ENCODE measurements around the gene INSYN2A.

The INSYN2A gene

GRCh38 chr10:127157089-127157488, 39.3 kb downstream of the INSYN2A start:
- DNase-seq, result no peak
- intact Hi-C loops (cut with DNase I), result no loop called here

- intact Hi-C loops (cut with DNase I), result loop anchor here (5.0 kb wide), 1 partner anchor 37 kb away; no protein-coding TSS in a partner anchor
- DNase-seq, result no peak
Measured at GRCh38 chr10:127154831-127155620, 41.4 kb downstream of the INSYN2A start.

GRCh38 chr10:127153181-127153580, 43.2 kb downstream of the INSYN2A start:
- DNase-seq, result no peak
- intact Hi-C loops (cut with DNase I), result loop anchor here (5.0 kb wide), 1 partner anchor 39 kb away; no protein-coding TSS in a partner anchor

- intact Hi-C loops (cut with DNase I), result loop anchor here (5.0 kb wide), 1 partner anchor 40 kb away; no protein-coding TSS in a partner anchor
- peak in 2 of 10 donors; percentile 20 to 77 for DNase-seq
Measured at GRCh38 chr10:127151981-127152699, 44.3 kb downstream of the INSYN2A start.

GRCh38 chr10:127151541-127151940, 44.9 kb downstream of the INSYN2A start:
- DNase-seq, result no peak
- intact Hi-C loops (cut with DNase I), result loop anchor here (5.0 kb wide), 1 partner anchor 41 kb away; no protein-coding TSS in a partner anchor

GRCh38 chr10:127150136-127150535, 46.3 kb downstream of the INSYN2A start:
- intact Hi-C loops (cut with DNase I), result loop anchor here (5.0 kb wide), 1 partner anchor 42 kb away; no protein-coding TSS in a partner anchor
- no peak for DNase-seq

- intact Hi-C loops (cut with DNase I), result loop anchor here (5.0 kb wide), 1 partner anchor 43 kb away; no protein-coding TSS in a partner anchor
Measured at GRCh38 chr10:127149501-127150081, 46.8 kb downstream of the INSYN2A start.

GRCh38 chr10:127148933-127149220, 47.5 kb downstream of the INSYN2A start:
- no peak for DNase-seq
- intact Hi-C loops (cut with DNase I), result no loop called here

More at GRCh38 chr10:127149501-127150081, 46.8 kb downstream of the INSYN2A start:
- DNase-seq, result no peak

GRCh38 chr10:127148066-127148932, 48.1 kb downstream of the INSYN2A start:
- DNase-seq, result no peak

GRCh38 chr10:127146661-127147060, 49.7 kb downstream of the INSYN2A start:
- DNase-seq, result no peak
- intact Hi-C loops (cut with DNase I), result no loop called here

More at GRCh38 chr10:127148066-127148932, 48.1 kb downstream of the INSYN2A start:
- intact Hi-C loops (cut with DNase I), result no loop called here

All from posterior cingulate gyrus (tissue), 11 donors.